ENCODE data around the gene ACTN4.

The ACTN4 gene

DNA sequence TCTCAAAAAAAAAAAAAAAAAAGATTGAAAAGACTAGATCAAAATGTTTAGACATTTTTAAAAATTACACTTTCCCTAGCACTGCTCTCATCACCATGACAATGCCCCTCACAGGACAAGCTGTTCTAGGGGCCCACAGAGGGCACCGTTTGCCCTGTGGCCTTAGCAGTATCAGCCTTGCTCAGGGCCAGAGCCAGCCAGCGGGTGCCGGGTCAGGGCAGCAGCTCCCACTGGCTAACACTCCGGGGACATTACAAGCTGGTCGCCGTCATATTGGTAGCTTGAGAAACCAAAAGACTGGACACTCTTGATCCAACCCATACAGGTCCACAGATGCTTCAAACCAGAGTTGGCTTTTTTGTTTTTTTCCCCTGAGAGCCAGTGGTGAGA, 78.8 kb downstream of the ACTN4 start:
- no peak for FAIRE-seq
- TF ChIP-seq POLR2A (IDR thresholded peaks at IDR 0.05; ENCODE audit: low read depth, low read length), result no peak
- DNase-seq (ENCODE audit: insufficient read length, low spot score), result no peak

DNA sequence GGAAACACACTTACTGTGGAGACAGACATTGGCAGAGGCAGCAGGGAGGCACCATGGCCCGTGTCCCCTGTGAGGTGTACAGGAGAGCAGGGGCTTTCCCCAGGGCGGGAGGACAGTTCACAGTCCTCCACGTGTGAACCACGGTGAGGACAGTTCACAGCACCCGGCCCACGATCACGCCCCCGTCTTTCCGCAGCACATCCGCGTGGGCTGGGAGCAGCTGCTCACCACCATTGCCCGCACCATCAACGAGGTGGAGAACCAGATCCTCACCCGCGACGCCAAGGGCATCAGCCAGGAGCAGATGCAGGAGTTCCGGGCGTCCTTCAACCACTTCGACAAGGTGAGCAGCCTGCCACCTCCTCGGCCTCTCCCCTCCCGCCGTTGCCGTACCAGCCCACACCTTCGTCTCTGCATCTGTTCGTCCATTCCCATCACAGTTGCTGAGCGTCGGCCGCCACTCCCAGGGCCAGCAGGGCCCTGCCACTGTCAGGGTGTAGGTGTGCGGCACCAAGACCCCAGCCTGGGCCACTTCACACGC, 79.4 kb downstream of the ACTN4 start:
- no peak for DNase-seq (ENCODE audit: insufficient read length, low spot score)
- TF ChIP-seq POLR2A (IDR thresholded peaks at IDR 0.05; ENCODE audit: low read depth, low read length), result no peak
- FAIRE-seq, result no peak

GRCh38 chr19:38727306-38727867, 79.9 kb downstream of the ACTN4 start:
- FAIRE-seq (no peak), DNase-seq (ENCODE audit: insufficient read length, low spot score) (no peak)
- no peak for TF ChIP-seq POLR2A (IDR thresholded peaks at IDR 0.05; ENCODE audit: low read depth, low read length)

GRCh38 chr19:38727868-38728660, 80.6 kb downstream of the ACTN4 start:
- DNase-seq (ENCODE audit: insufficient read length, low spot score) (no peak), FAIRE-seq (no peak)
- TF ChIP-seq POLR2A (IDR thresholded peaks at IDR 0.05; ENCODE audit: low read depth, low read length), result no peak

DNA sequence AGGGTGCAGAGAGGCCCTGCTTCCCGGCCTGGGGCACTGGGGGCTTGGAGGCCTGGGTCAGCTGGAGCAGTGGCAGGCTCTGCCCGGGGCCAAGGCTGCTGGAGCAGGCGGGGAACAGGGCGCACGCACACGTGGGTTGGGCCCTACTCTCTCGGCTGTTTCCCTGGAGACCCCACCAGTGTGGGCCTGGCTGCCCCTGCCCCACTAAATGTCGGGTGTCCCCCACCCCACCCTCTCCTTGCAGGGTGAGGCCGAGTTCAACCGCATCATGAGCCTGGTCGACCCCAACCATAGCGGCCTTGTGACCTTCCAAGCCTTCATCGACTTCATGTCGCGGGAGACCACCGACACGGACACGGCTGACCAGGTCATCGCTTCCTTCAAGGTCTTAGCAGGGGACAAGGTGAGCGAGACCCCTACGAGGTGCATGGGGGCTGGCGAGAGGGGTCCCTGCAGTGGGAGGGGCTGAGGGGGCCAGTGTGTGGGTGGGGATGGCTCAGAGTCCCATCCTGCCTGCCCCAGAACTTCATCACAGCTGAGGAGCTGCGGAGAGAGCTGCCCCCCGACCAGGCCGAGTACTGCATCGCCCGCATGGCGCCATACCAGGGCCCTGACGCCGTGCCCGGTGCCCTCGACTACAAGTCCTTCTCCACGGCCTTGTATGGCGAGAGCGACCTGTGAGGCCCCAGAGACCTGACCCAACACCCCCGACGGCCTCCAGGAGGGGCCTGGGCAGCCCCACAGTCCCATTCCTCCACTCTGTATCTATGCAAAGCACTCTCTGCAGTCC, 81.5 kb downstream of the ACTN4 start:
- TF ChIP-seq POLR2A (IDR thresholded peaks at IDR 0.05; ENCODE audit: low read depth, low read length), result no peak
- FAIRE-seq, result no peak
- no peak for DNase-seq (ENCODE audit: insufficient read length, low spot score)

DNA sequence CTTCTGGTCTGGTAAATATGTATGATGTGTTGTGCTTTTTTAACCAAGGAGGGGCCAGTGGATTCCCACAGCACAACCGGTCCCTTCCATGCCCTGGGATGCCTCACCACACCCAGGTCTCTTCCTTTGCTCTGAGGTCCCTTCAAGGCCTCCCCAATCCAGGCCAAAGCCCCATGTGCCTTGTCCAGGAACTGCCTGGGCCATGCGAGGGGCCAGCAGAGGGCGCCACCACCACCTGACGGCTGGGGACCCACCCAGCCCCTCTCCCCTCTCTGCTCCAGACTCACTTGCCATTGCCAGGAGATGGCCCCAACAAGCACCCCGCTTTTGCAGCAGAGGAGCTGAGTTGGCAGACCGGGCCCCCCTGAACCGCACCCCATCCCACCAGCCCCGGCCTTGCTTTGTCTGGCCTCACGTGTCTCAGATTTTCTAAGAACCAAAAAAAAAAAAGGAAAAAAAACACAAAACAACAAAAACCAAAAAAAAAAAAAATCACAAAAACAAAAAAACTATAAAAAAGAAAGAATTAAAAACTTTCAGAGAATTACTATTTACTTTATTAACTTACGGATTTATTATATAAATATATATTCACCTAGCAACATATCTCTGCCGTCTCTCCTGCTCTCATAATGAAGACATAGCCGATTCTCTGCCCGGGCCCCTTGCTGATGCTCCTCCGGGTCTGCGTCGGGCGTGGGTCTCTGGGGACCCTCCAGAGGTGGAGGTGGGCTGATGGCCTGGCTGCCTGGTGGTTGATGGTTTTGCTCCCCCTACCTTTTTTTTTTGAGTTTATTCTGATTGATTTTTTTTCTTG, 82.4 kb downstream of the ACTN4 start:
- TF ChIP-seq POLR2A (IDR thresholded peaks at IDR 0.05; ENCODE audit: low read depth, low read length), result no peak
- DNase-seq (ENCODE audit: insufficient read length, low spot score) (peak; percentile 66), FAIRE-seq (no peak)

DNA sequence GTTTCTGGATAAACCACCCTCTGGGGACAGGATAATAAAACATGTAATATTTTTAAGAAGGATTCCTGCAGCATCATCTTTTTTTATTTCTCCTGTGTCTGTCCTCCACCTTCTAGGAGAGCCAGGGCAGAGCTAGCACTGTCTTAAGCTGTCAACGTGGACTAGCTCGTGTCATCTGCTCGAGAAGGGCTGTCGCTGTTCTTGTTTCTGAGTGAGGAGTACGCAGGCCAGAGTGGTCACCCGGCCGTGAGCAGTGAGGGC, 83.0 kb downstream of the ACTN4 start:
- FAIRE-seq (no peak), DNase-seq (ENCODE audit: insufficient read length, low spot score) (no peak)
- no peak for TF ChIP-seq POLR2A (IDR thresholded peaks at IDR 0.05; ENCODE audit: low read depth, low read length)

DNA sequence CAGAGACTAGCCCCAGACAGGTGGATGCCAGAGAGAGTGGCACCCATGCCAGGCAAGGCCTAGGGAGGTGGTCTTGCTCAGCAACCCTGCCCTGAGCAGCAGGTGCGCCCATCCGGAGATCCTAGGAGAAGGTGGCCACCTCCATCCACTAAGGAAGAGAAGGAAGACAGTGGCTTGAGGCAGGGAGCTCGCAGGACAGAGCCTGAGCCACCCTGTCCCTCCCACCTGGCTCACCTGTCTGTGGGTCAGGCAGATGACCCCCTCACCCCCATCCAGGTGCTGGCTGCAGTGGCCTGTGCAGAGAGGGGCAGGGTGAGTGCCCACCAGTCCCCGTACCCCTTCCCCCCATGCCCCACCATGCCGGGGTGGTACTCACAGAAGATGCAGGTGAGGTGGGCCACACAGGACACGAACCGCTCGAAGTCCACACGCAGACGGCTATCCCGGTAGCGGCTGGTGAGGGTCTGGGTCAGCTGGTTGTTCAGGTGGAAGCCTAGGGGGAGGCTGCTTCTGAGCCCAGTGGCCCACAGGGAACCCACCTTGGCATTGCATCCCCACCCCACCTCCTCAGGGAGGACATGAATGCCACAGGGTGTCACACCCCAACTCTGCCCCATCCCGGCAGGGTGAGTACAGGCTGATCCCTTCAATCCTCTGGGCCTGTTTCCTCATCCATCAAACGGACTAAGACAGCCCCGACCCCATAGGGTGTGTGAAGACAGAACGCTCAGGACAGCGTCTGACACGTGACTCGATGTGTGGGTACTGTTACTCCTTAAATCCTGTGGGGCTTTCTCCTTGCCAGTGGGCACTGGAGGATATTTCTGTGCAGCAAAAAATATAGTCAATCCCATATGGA, 83.5 kb downstream of the ACTN4 start:
- DNase-seq (ENCODE audit: insufficient read length, low spot score) (no peak), FAIRE-seq (no peak)
- no peak for TF ChIP-seq POLR2A (IDR thresholded peaks at IDR 0.05; ENCODE audit: low read depth, low read length)

GRCh38 chr19:38731654-38732301, 84.3 kb downstream of the ACTN4 start:
- no peak for FAIRE-seq
- no peak for TF ChIP-seq POLR2A (IDR thresholded peaks at IDR 0.05; ENCODE audit: low read depth, low read length)
- DNase-seq (ENCODE audit: insufficient read length, low spot score), result no peak

DNA sequence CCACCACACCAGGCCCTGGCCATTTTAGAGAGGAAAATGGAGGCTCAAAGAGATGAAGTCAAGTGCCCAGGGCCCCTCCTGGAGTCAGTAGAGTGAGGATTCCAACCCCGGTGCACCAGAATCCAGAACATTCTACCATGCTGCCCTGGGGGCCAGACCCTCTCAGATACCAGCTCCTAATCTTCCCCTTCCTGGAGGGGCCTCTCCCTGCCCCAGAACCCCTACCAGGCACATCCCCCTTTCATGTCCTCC, 85.7 kb downstream of the ACTN4 start:
- DNase-seq (ENCODE audit: insufficient read length, low spot score) (no peak), FAIRE-seq (no peak)
- no peak for TF ChIP-seq POLR2A (IDR thresholded peaks at IDR 0.05; ENCODE audit: low read depth, low read length)

DNA sequence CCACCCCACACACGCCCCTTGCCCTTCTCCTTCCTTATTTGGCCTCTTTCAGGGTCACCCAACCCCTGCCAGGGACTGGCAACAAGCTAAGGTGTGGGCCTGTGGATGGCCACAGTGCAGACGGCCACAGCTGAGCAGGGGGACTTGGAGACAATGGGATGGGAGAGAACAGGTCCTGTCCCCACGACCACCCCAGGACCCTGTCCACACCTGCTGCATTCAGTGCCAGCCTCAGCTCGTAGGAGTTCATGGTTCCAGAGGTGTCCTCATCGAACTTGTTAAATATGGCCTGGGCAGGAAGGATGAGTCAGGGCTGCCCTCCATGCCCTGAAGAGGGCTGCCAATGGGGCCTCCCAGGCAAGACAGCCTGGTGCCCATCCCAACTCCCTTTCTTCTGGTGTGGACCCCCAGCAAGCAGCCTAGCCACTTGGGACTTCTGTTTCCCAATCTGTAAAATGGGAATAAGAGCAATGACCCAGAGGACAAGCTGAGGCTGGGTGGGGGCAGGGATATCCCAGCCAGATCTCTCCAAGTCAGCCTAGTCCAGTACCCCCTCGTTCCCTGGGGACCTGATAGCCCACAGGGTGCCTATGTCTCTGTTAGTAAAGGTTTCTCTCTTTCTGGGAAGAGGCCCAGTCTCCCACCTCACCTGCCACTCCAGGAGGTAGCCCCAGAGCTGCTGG, 86.2 kb downstream of the ACTN4 start:
- peak; percentile 80 for DNase-seq (ENCODE audit: insufficient read length, low spot score)
- FAIRE-seq, result no peak
- TF ChIP-seq POLR2A (IDR thresholded peaks at IDR 0.05; ENCODE audit: low read depth, low read length), result no peak

GRCh38 chr19:38734176-38734425, 86.7 kb downstream of the ACTN4 start:
- no peak for TF ChIP-seq POLR2A (IDR thresholded peaks at IDR 0.05; ENCODE audit: low read depth, low read length)
- DNase-seq (ENCODE audit: insufficient read length, low spot score) (no peak), FAIRE-seq (no peak)
